WTC11 (cell line): ENCODE results near the gene MRPL20.

Experiments
- ELF4 ChIP-seq: sonication (generic); formaldehyde crosslinking; IDR thresholded peaks from 2 replicates; pipeline ENCODE4 v1.8.1; 2022; ENCODE audit warnings: low read depth, mild to moderate bottlenecking, moderate library complexity, missing genetic modification reagents
- EMX1 ChIP-seq: fragments of 250-450 bp; sonication (Bioruptor Pico); IDR thresholded peaks from 2 replicates; pipeline ENCODE4 v1.8.0; 2021; ENCODE audit warnings: mild to moderate bottlenecking
- ETV6 ChIP-seq: sonication (generic); formaldehyde crosslinking; IDR thresholded peaks from 2 replicates; pipeline ENCODE4 v1.8.1; 2022; ENCODE audit warnings: mild to moderate bottlenecking, missing genetic modification reagents
- NR2C2 ChIP-seq: sonication (generic); formaldehyde crosslinking; IDR thresholded peaks from 2 replicates; pipeline ENCODE4 v1.8.0; 2022; ENCODE audit warnings: mild to moderate bottlenecking, missing genetic modification reagents
- TEAD4 ChIP-seq: sonication (generic); formaldehyde crosslinking; IDR thresholded peaks from 2 replicates; pipeline ENCODE4 v1.8.0; 2022; ENCODE audit warnings: mild to moderate bottlenecking, missing genetic modification reagents
- TF ChIP-seq, protein P1 (sequence below): fragments of 200-600 bp; IDR thresholded peaks from 2 replicates; pipeline ENCODE4 v1.8.0; 2022; ENCODE audit warnings: antibody characterized with exemption

DNA sequence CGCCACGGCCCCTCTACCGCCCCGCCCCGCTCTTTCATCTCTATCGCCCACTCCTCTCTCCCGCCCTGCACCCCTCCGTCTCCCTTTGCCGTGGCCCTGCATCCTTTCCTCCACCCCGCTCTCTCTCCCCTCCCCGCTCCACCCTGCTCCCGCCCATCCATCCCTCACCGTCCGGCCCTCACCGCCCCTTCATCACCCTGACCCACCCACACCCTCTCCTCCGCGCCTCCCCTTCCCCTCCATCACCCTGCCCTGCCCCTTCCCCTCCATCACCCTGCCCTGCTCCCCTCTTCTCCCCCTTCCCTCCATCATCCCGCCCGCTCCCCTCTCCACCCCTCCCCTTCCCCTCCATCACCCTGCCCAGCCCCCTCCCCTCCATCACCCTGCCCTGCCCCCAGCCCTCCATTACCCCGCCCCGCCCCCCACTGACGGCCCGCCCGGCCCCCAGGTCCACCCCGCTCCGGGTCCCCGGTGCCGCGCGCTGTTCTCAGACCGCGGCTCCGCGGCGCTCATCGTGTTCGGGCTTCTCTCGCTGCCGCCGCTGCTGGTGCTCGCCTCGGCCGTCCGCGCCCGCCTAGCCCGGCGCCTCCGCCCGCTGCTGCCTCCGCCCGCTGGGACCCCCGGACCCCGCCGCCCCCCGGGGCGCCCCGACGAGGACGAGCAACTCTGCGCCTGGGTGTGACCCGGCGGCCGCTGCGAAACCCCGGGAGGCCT lies 20.2 kb upstream of the MRPL20 start:
- no peak for TF ChIP-seq EMX1
- no peak for TF ChIP-seq NR2C2 (CRISPR knock-in tag)
- no peak for TF ChIP-seq ETV6 (CRISPR knock-in tag)
- TF ChIP-seq ELF4 (CRISPR knock-in tag), result no peak
- TF ChIP-seq, protein P1, sequence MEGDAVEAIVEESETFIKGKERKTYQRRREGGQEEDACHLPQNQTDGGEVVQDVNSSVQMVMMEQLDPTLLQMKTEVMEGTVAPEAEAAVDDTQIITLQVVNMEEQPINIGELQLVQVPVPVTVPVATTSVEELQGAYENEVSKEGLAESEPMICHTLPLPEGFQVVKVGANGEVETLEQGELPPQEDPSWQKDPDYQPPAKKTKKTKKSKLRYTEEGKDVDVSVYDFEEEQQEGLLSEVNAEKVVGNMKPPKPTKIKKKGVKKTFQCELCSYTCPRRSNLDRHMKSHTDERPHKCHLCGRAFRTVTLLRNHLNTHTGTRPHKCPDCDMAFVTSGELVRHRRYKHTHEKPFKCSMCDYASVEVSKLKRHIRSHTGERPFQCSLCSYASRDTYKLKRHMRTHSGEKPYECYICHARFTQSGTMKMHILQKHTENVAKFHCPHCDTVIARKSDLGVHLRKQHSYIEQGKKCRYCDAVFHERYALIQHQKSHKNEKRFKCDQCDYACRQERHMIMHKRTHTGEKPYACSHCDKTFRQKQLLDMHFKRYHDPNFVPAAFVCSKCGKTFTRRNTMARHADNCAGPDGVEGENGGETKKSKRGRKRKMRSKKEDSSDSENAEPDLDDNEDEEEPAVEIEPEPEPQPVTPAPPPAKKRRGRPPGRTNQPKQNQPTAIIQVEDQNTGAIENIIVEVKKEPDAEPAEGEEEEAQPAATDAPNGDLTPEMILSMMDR, result no peak
- no peak for TF ChIP-seq TEAD4
